ENCODE data around the gene TMPRSS11F.

The TMPRSS11F gene

DNA sequence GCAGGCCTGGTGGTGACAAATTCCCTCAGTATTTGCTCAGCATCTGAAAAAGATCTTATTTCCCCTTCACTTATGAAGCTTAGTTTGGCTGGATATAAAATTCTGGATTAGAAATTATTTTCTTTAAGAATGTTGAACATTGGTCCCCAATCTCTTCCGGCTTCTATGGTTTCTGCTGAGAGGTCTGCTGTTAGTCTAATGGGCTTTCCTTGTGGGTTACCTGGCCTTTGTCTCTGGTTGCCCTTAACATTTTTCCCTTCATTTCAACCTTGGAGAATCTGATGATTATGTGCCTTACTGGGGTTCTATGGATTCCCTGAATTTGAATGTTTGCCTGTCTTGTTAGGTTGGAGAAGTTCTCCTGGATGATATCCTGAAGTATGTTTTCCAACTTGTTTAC is 17.4 kb upstream of the TMPRSS11F start:
- DNase-seq (ENCODE audit: extremely low spot score): no peak
- CTCF ChIA-PET: no interaction called here
- POLR2A ChIA-PET: no interaction called here
- TF ChIP-seq TARDBP (IDR thresholded peaks at IDR 0.05) (no peak), ZNF384 (IDR thresholded peaks at IDR 0.05) (no peak), SP1 (IDR thresholded peaks at IDR 0.05) (no peak), LEF1 (IDR thresholded peaks at IDR 0.05; ENCODE audit: borderline replicate concordance) (no peak), BHLHE40 (IDR thresholded peaks at IDR 0.05; ENCODE audit: borderline replicate concordance) (no peak), FOXA1 (IDR thresholded peaks at IDR 0.05) (no peak), L3MBTL2 (conservative IDR thresholded peaks at IDR 0.05) (no peak), HDGF (IDR thresholded peaks at IDR 0.05; ENCODE audit: borderline replicate concordance) (no peak), ELF4 (IDR thresholded peaks at IDR 0.05) (no peak), ARNT (IDR thresholded peaks at IDR 0.05) (no peak)
- TF ChIP-seq, protein P1, sequence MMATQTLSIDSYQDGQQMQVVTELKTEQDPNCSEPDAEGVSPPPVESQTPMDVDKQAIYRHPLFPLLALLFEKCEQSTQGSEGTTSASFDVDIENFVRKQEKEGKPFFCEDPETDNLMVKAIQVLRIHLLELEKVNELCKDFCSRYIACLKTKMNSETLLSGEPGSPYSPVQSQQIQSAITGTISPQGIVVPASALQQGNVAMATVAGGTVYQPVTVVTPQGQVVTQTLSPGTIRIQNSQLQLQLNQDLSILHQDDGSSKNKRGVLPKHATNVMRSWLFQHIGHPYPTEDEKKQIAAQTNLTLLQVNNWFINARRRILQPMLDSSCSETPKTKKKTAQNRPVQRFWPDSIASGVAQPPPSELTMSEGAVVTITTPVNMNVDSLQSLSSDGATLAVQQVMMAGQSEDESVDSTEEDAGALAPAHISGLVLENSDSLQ (IDR thresholded peaks at IDR 0.05): no peak

DNA sequence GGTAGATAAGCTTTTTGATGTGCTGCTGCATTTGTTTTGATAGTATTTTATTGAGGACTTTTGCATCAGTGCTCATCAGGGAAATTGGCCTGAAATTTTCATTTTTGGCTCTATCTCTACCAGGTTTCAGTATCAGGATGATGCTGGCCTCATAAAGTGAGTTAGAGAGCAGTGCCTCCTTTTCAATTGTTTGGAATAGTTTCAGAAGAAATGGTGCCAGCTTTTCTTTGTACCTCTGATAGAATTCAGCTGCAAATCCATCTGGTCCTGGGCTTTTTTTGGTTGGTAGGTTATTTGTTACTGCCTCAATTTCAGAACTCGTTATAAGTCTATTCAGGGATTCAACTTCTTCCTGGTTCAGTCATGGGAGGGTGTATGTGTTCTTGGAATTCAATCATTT is 15.6 kb upstream of the TMPRSS11F start:
- DNase-seq (ENCODE audit: extremely low spot score): no peak
- POLR2A ChIA-PET: no interaction called here
- no peak for TF ChIP-seq FOXK2 (IDR thresholded peaks at IDR 0.05)
- no peak for TF ChIP-seq ZNF384 (IDR thresholded peaks at IDR 0.05)
- TF ChIP-seq FOXM1 (IDR thresholded peaks at IDR 0.05; ENCODE audit: borderline replicate concordance): no peak
- TF ChIP-seq SP1 (IDR thresholded peaks at IDR 0.05): no peak
- TF ChIP-seq ARNT (IDR thresholded peaks at IDR 0.05): no peak
- TF ChIP-seq ELF4 (IDR thresholded peaks at IDR 0.05): no peak
- TF ChIP-seq, protein P1 (IDR thresholded peaks at IDR 0.05): no peak
- no peak for TF ChIP-seq HDGF (IDR thresholded peaks at IDR 0.05; ENCODE audit: borderline replicate concordance)
- TF ChIP-seq FOXA1 (IDR thresholded peaks at IDR 0.05): no peak
- no peak for TF ChIP-seq SUZ12 (IDR thresholded peaks at IDR 0.05)
- no peak for TF ChIP-seq NFRKB (IDR thresholded peaks at IDR 0.05)
- no peak for TF ChIP-seq TARDBP (IDR thresholded peaks at IDR 0.05)
- TF ChIP-seq LEF1 (IDR thresholded peaks at IDR 0.05; ENCODE audit: borderline replicate concordance): no peak
- no peak for TF ChIP-seq CTBP1 (IDR thresholded peaks at IDR 0.05; ENCODE audit: borderline replicate concordance)
- TF ChIP-seq BHLHE40 (IDR thresholded peaks at IDR 0.05; ENCODE audit: borderline replicate concordance): no peak
- no peak for TF ChIP-seq L3MBTL2 (conservative IDR thresholded peaks at IDR 0.05)
- CTCF ChIA-PET: no interaction called here

DNA sequence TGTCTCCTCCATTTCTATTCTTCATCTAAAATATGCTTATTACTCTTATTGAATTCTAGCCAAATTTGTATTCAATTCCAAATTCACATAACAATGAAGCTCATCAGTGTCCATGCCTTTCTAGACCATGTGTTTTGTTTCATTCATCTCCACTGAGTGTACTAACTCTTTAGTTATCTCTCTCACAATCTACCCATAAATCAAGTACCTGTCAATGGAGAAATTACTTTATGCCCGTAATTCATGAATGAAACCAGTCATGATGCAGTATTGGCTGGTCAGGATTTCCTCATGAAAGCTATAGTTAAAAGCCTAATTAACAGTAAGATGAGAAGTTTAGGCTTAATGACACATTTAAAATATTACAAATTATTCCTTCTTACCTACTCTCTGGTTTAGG is 12.2 kb upstream of the TMPRSS11F start:
- TF ChIP-seq, protein P1 (IDR thresholded peaks at IDR 0.05): peak; percentile 73; the same call in 1 of the 2 replicates
- no peak for TF ChIP-seq SUZ12 (IDR thresholded peaks at IDR 0.05)
- CTCF ChIA-PET: no interaction called here
- no peak for DNase-seq (ENCODE audit: extremely low spot score)
- POLR2A ChIA-PET: no interaction called here

DNA sequence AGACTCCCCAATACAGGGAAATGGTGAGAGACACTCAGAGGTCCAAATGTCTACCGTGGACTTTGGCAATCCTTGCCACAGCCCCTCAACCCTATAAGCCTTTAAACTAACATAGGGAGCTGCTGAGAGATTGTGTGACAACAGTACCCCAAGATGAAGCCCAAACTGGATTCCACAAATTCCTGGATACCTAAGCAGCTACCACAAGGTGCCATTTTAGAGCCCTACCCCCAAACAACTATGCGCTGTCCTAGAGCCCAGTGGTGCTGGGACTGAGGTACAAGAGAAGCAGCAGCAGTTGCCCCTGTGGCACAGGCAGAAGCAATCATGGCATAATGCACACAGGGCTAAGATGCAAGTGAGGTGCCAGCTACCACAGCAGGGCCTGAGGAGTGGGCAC is 2.7 kb upstream of the TMPRSS11F start:
- no peak for DNase-seq (ENCODE audit: extremely low spot score)
- ChIA-PET CTCF (no interaction called here), POLR2A (no interaction called here)
- no peak for TF ChIP-seq ZNF384 (IDR thresholded peaks at IDR 0.05)
- TF ChIP-seq CTBP1 (IDR thresholded peaks at IDR 0.05; ENCODE audit: borderline replicate concordance): no peak
- no peak for TF ChIP-seq FOXA1 (IDR thresholded peaks at IDR 0.05)
- no peak for TF ChIP-seq NFRKB (IDR thresholded peaks at IDR 0.05)
- TF ChIP-seq FOXK2 (IDR thresholded peaks at IDR 0.05): no peak
- no peak for TF ChIP-seq LEF1 (IDR thresholded peaks at IDR 0.05; ENCODE audit: borderline replicate concordance)
- TF ChIP-seq HDGF (IDR thresholded peaks at IDR 0.05; ENCODE audit: borderline replicate concordance): no peak
- TF ChIP-seq, protein P1 (IDR thresholded peaks at IDR 0.05): no peak
- TF ChIP-seq FOXM1 (IDR thresholded peaks at IDR 0.05; ENCODE audit: borderline replicate concordance): no peak
- no peak for TF ChIP-seq TARDBP (IDR thresholded peaks at IDR 0.05)
- no peak for TF ChIP-seq L3MBTL2 (conservative IDR thresholded peaks at IDR 0.05)
- TF ChIP-seq ARNT (IDR thresholded peaks at IDR 0.05): no peak
- TF ChIP-seq ELF4 (IDR thresholded peaks at IDR 0.05): no peak
- TF ChIP-seq SUZ12 (IDR thresholded peaks at IDR 0.05): no peak
- no peak for TF ChIP-seq BHLHE40 (IDR thresholded peaks at IDR 0.05; ENCODE audit: borderline replicate concordance)
- TF ChIP-seq SP1 (IDR thresholded peaks at IDR 0.05): no peak

DNA sequence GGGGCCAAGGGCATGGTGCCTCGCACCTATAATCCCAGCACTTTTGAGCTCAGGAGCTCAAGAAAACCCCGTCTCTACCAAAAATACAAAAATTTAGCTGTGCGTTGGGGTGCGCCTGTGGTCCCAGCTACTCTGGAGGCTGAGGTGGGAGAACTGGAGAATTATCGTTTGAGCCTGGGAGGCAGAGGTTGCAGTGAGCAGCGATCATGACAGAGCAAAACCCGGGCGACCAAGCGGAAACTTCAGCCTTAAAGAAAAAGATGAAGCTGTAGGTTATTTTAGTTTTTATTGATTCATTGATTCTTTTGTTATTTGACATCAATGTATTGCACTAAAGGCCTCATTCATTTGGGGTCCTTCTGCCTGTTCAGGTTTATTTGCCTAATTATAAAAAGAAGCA is 5.4 kb downstream of the TMPRSS11F start:
- DNase-seq (ENCODE audit: extremely low spot score): no peak
- POLR2A ChIA-PET: no interaction called here
- CTCF ChIA-PET: no interaction called here
- TF ChIP-seq ELF4 (IDR thresholded peaks at IDR 0.05) (no peak), ARNT (IDR thresholded peaks at IDR 0.05) (no peak), FOXK2 (IDR thresholded peaks at IDR 0.05) (no peak), CTBP1 (IDR thresholded peaks at IDR 0.05; ENCODE audit: borderline replicate concordance) (no peak), HDGF (IDR thresholded peaks at IDR 0.05; ENCODE audit: borderline replicate concordance) (no peak), SP1 (IDR thresholded peaks at IDR 0.05) (no peak), L3MBTL2 (conservative IDR thresholded peaks at IDR 0.05) (no peak), LEF1 (IDR thresholded peaks at IDR 0.05; ENCODE audit: borderline replicate concordance) (no peak), ZNF384 (IDR thresholded peaks at IDR 0.05) (no peak), SUZ12 (IDR thresholded peaks at IDR 0.05) (no peak), TARDBP (IDR thresholded peaks at IDR 0.05) (no peak), FOXM1 (IDR thresholded peaks at IDR 0.05; ENCODE audit: borderline replicate concordance) (no peak), FOXA1 (IDR thresholded peaks at IDR 0.05) (no peak), NFRKB (IDR thresholded peaks at IDR 0.05) (no peak), BHLHE40 (IDR thresholded peaks at IDR 0.05; ENCODE audit: borderline replicate concordance) (no peak)
- TF ChIP-seq, protein P1 (IDR thresholded peaks at IDR 0.05): no peak
